ENCODE data around the gene DHX34. TPM values are rescaled to one million over a fixed set of nuclear protein-coding genes. Genes with fewer than 3 reads are reported as not detected.
"Not testable (repeated sequence)": the region's sequence is repeated elsewhere in the genome, so short reads cannot be mapped to it uniquely, and the experiment has no call there.

DHX34 gene
- total and polyA plus RNA-seq, 9 of the 15 experiments (the other 6 are each of a cell fraction or from before 2014, with no cell fraction given): 0.36 to 42.0 (median 15.0) TPM

DNA sequence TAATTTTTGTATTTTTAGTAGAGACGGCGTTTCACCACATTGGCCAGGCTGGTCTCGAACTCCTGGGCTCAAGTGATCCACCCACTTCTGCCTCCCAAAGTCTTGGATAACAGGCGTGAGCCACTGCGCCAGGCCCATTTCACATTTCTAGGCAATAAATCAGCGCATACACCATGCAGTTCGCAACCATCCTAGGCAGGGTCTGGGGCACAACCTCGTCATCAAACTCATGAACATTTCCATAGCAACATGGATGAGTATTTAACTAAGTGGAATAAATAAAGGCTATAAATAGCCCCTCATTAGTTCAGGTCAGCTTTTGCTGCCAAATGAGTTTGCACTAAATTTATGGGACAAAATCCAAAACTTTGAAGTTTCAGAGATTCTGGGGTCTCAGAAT, 62.0 kb downstream of the DHX34 start (continued):
- TF ChIP-seq PCBP1 (IDR thresholded peaks at IDR 0.05; ENCODE audit: low read depth, low read length, poor library complexity, severe bottlenecking): no peak
- TF ChIP-seq, protein P1, sequence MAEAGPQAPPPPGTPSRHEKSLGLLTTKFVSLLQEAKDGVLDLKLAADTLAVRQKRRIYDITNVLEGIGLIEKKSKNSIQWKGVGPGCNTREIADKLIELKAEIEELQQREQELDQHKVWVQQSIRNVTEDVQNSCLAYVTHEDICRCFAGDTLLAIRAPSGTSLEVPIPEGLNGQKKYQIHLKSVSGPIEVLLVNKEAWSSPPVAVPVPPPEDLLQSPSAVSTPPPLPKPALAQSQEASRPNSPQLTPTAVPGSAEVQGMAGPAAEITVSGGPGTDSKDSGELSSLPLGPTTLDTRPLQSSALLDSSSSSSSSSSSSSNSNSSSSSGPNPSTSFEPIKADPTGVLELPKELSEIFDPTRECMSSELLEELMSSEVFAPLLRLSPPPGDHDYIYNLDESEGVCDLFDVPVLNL (CRISPR knock-in tag; IDR thresholded peaks at IDR 0.05; ENCODE audit: low read depth): no peak

DNA sequence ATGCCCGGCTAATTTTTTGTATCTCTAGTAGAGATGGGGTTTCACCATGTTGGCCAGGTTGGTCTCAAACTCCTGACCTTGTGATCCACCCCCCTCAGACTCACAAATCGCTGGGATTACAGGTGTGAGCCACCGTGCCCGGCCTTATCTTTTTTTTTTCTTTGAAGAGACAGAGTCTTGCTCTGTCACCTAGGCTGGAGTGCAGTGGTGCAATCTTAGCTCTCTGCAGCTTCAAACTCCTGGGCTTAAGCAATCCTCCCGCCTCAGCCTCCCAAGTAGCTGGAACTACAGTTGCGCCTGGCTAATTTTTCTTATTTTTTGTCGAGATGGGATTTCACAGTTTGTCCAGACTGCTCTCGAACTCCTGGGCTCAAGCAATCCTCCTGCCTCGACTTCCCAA, 62.6 kb downstream of the DHX34 start:
- H3K4me2 ChIP-seq (ENCODE audit: insufficient read depth, low read length); H3K4me3 ChIP-seq; ATAC-seq; CTCF ChIA-PET (ENCODE audit: low intra/inter-chr PET ratio); BruUV-seq (replicated peaks); H3K9me3 ChIP-seq (replicated peaks; ENCODE audit: control insufficient read depth, insufficient read depth, low read depth, low read length); H2AFZ ChIP-seq (ENCODE audit: low read depth, low read length); H3K79me2 ChIP-seq (ENCODE audit: control insufficient read depth, insufficient read depth, low read length); H3K27ac ChIP-seq (ENCODE audit: extremely low read depth, low read depth, low read length); H4K20me1 ChIP-seq (replicated peaks; ENCODE audit: control insufficient read depth, insufficient read depth, low read length); H3K9me1 ChIP-seq (ENCODE audit: control insufficient read depth, insufficient read depth, low read length); H3K9ac ChIP-seq (ENCODE audit: insufficient read depth in 1 of 2, low read depth in 2 of 2, low read length in 2 of 2); FAIRE-seq; intact Hi-C loops (cut with micrococcal nuclease); DNase-seq (ENCODE audit: extremely low read depth in 1 of 4, low spot score in 3 of 4); H3K36me3 ChIP-seq (ENCODE audit: control insufficient read depth, insufficient read depth, low read length): not testable (repeated sequence)
- in situ Hi-C loops (cut with MboI): loop anchor here (10.0 kb wide), 1 partner anchor 257 kb away; no protein-coding TSS in a partner anchor
- 3% methylated on average over 9 of the region's 9 CpGs for WGBS (ENCODE audit: insufficient coverage, low coverage, missing lambda C conversion rate)
- H3K27me3 ChIP-seq (ENCODE audit: control insufficient read depth in 2 of 2, insufficient read depth in 2 of 2, low read length in 2 of 2): peaks cover 30 to 58% of the 10 kb centered on the region in 2 experiments
- POLR2A ChIA-PET: interaction anchor here (0.6 to 1.1 kb wide), 2 partner anchors 115 to 852 kb away, joined by 3 to 4 read pairs; no protein-coding TSS in a partner anchor
- H3K4me1 ChIP-seq (replicated peaks in 1 of 2; ENCODE audit: control insufficient read depth in 2 of 2, insufficient read depth in 2 of 2, low read length in 2 of 2): peaks cover 0 to 14% of the 10 kb centered on the region in 2 experiments; a peak in 2 of 5 replicates
